Measurements from ENCODE around the gene TP53I13.
"Not testable (repeated sequence)": the region's sequence is repeated elsewhere in the genome, so short reads cannot be mapped to it uniquely, and the experiment has no call there.

TP53I13 gene

DNA sequence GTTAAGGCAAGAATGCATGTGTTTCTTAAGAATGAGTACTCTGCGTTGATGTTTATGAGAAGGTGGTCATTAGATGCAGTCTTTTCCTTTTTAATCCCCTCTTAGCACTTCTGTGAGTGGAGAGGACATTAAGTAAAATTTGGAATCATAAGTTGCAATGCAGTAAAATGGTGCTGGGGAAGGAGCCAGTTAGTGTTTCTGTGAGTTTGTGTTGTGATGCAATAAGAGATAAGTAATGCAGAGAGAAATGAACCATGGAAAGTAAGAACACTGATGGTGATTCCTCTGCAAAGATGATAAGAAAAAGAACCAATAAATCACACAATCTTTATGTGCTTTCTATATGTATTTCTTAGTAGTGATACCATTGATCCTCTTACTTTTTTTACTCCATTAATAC lies 21.7 kb upstream of the TP53I13 start:
- TF ChIP-seq, protein P1, sequence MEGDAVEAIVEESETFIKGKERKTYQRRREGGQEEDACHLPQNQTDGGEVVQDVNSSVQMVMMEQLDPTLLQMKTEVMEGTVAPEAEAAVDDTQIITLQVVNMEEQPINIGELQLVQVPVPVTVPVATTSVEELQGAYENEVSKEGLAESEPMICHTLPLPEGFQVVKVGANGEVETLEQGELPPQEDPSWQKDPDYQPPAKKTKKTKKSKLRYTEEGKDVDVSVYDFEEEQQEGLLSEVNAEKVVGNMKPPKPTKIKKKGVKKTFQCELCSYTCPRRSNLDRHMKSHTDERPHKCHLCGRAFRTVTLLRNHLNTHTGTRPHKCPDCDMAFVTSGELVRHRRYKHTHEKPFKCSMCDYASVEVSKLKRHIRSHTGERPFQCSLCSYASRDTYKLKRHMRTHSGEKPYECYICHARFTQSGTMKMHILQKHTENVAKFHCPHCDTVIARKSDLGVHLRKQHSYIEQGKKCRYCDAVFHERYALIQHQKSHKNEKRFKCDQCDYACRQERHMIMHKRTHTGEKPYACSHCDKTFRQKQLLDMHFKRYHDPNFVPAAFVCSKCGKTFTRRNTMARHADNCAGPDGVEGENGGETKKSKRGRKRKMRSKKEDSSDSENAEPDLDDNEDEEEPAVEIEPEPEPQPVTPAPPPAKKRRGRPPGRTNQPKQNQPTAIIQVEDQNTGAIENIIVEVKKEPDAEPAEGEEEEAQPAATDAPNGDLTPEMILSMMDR (IDR thresholded peaks at IDR 0.05): no peak
- no peak for DNase-seq (ENCODE audit: low spot score)
- H3K27ac ChIP-seq: no peak overlapping the region
- no peak overlapping the region for H3K4me3 ChIP-seq

DNA sequence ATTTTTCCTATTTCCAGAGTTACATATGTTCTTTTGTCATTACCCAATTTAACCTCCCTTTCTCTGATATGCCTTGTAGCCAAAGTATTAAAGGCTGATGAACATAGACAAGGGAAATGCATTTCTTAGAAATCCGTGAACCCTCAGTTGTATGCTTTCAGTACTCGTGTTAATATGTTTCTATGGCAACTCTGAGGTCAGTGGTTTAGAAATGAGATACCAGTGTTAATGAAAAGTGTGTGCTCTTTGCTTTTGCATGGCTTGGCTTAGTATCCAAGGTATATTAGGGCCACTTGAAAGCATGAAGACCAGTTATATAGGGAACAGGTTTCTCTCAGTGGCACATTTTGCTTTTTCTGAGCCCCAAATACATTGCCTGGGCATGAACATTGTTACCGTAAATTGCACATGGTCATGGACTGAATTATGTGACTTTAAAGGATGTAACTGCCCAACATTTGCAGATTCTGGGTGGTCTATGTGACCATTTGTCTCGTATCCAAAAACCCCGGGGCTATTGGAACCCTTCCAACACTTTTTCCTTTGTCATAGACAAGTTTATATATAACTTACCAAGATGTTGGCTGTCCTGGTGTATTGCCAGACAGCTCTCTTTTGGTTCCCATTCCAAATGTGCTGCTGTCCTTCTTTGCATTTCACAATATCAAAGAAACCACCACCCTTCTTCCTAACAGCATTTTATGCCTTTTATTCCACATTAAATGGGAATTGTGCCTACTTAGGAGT lies 19.2 kb upstream of the TP53I13 start:
- no peak for DNase-seq (ENCODE audit: low spot score)
- H3K27ac ChIP-seq: no peak overlapping the region
- TF ChIP-seq, protein P1 (IDR thresholded peaks at IDR 0.05): no peak
- no peak overlapping the region for H3K4me3 ChIP-seq

- TF ChIP-seq, protein P1 (IDR thresholded peaks at IDR 0.05): no peak
- Histone ChIP-seq H3K4me3 (no peak overlapping the region), H3K27ac (no peak overlapping the region)
- DNase-seq (ENCODE audit: low spot score): no peak
These were observed 12.7 kb upstream of the TP53I13 start for GRCh38 chr17:29555840-29556239.

GRCh38 chr17:29557085-29557738 lies 11.3 kb upstream of the TP53I13 start:
- TF ChIP-seq, protein P1 (IDR thresholded peaks at IDR 0.05): no peak
- H3K4me3 ChIP-seq: no peak overlapping the region
- DNase-seq (ENCODE audit: low spot score): no peak
- H3K27ac ChIP-seq: no peak overlapping the region

DNA sequence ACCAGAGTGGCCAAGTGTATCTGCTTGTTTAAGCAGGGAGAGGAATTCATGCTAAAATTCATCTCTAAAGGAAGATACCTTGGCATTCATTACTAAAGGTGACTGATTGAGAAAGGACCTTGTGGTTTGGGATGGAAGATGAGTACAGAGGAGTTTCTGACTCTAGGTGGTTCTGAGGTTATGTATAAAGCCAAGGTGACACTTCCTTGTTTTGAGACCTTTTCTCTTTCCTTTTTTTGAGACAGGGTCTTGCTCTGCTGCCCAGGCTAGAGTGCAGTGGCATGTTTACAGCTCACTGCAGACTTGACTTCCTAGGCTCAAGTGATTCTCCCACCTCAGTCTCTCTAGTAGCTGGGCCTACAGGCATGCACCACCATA lies 10.8 kb upstream of the TP53I13 start:
- Histone ChIP-seq H3K27ac (no peak overlapping the region), H3K4me3 (no peak overlapping the region)
- no peak for DNase-seq (ENCODE audit: low spot score)
- TF ChIP-seq, protein P1 (IDR thresholded peaks at IDR 0.05): no peak

DNA sequence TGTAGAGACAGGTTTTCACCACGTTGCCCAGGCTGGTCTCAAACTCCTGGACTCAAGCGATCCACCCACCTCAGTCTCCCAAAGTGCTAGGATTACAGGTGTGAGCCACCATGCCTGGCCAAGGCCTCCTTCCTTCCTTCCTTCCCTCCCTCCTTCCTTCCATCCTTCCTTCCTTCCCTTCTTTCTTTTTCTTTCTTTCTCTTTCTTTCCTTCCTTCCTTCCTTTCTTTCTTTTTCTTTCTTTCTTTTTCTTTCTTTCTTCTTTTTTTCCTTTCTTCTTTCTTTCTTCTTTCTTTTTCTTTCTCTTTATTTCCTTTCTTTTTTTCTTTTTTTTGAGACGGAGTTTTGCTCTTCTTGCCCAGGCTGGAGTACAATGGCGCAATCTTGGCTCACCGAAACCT lies 10.4 kb upstream of the TP53I13 start:
- H3K27ac ChIP-seq; DNase-seq (ENCODE audit: low spot score); H3K4me3 ChIP-seq: not testable (repeated sequence)

DNA sequence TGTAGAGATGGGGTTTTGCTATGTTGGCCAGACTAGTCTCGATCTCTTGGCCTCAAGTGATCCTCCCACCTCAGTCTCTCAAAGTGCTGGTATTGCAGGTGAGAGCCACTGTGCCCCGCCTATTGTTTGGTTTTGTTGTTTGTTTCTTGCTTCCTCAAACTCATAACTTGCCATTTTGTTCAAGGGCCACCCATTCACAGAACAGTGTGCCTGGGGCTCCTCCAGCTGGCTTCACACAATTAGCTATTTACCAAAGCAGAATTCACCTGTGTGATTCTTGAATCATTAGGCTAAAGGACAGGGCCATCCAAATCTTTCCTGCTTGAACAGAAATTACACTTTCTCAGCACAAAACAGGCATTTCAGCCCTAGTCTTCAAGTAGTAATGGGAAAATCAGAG lies 8.9 kb upstream of the TP53I13 start:
- no peak overlapping the region for H3K4me3 ChIP-seq
- DNase-seq (ENCODE audit: low spot score): no peak
- H3K27ac ChIP-seq: no peak overlapping the region
- TF ChIP-seq, protein P1 (IDR thresholded peaks at IDR 0.05): no peak
